ENCODE data around the gene ATG16L1.

Gene ATG16L1

DNA sequence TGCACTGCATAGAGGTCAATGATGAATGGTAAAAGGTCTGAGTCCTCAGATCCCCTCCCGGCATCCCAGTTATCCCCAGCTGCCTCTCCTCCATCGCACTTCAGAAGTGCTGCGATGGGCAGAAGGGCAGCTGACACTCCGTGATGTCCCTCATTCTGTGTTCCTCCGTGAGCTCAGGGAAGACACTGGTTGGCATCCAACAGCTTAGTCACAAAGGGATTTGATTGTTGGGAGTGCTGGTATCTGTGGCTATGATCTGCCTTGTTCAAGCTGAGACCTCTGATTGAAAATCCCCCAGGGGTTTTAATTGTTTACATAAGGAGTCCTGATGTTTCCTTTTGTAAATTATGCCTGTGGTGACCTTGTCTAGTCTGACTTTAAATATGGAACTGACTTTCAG lies 37.2 kb downstream of the ATG16L1 start:
- peak overlapping the region; percentile 27 for H3K27ac ChIP-seq
- TF ChIP-seq ZFX (IDR thresholded peaks at IDR 0.05) (no peak), CTCF (conservative IDR thresholded peaks at IDR 0.05) (no peak)

DNA sequence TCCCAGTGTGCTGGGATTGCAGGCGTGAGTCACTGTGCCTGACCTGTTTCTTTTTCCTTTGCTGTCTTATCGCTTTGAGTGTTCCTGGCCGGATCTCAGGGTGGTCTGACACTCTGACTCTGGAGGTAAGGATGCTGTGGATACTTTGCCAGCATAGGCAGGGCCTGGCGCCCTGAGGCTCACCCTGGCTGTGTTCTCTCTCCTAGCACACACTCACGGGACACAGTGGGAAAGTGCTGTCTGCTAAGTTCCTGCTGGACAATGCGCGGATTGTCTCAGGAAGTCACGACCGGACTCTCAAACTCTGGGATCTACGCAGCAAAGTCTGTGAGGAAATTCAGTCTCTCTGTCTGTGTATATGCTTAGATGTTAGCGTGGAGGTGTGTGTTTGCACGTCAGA lies 38.2 kb downstream of the ATG16L1 start:
- H3K27ac ChIP-seq, result peak overlapping the region; percentile 66
- TF ChIP-seq ZFX (IDR thresholded peaks at IDR 0.05) (no peak), CTCF (conservative IDR thresholded peaks at IDR 0.05) (no peak)

DNA sequence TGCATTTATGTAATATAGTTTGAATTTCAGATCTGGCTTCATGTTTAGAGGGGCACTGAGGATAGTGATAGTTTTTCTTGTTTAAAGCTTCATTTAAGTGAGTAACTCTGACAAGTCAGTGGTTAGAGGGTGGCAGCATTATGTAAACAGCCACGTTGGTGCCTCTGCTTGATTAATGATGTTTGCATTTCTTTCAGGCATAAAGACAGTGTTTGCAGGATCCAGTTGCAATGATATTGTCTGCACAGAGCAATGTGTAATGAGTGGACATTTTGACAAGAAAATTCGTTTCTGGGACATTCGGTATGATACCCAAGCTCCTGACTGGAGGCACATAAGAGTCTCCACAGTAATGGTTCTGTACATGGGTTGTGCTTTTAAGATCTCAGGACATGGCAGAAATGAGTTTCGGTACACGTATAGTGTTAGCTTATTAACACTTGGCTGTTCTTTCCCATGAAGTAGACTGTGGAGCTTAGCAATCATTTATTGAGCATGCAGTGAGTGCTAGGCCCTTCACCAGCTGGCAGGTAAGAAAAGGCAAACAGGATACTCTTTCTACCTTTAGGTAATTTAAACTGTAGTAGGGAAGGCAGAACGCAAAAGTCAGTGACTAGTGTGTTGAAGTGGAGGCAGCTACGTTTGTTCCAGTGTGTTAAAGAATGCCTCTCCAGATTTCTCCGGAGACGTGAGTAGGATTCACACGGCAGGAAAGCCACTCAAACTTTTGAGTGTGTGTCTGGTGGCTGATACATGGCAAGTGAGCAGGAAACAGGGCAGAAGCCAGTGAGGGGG lies 38.8 kb downstream of the ATG16L1 start:
- TF ChIP-seq ZFX (IDR thresholded peaks at IDR 0.05), result no peak
- TF ChIP-seq CTCF (conservative IDR thresholded peaks at IDR 0.05), result no peak
- peak overlapping the region; percentile 66 for H3K27ac ChIP-seq

- H3K27ac ChIP-seq, result no peak overlapping the region
- TF ChIP-seq CTCF (conservative IDR thresholded peaks at IDR 0.05) (no peak), ZFX (IDR thresholded peaks at IDR 0.05) (no peak)
Measured at GRCh38 chr2:233295891-233296290, 44.4 kb downstream of the ATG16L1 start.

DNA sequence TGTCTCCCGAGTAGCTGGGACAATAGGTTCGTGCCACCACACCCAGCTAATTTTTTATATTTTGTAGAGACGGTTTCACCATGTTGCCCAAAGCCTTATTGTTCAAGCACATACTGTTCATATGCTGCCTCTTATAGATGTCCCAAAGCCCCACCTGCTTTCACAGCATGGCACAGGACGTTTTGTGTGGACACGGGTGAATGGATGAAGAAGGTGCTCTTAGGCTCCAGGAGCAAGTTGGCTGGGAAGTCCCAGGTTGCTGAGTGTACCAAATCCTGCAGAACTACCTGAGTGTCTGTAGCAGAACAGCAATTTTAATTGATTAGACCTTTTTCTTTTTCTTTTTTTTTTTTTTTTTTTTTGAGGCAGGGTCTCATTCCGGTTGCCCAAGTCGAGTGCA lies 45.6 kb downstream of the ATG16L1 start:
- no peak for TF ChIP-seq CTCF (conservative IDR thresholded peaks at IDR 0.05)
- TF ChIP-seq ZFX (IDR thresholded peaks at IDR 0.05), result no peak
- H3K27ac ChIP-seq, result no peak overlapping the region

- H3K27ac ChIP-seq, result no peak overlapping the region
- no peak for TF ChIP-seq CTCF (conservative IDR thresholded peaks at IDR 0.05)
- no peak for TF ChIP-seq ZFX (IDR thresholded peaks at IDR 0.05)
Measured at GRCh38 chr2:233300401-233300800, 48.9 kb downstream of the ATG16L1 start.

DNA sequence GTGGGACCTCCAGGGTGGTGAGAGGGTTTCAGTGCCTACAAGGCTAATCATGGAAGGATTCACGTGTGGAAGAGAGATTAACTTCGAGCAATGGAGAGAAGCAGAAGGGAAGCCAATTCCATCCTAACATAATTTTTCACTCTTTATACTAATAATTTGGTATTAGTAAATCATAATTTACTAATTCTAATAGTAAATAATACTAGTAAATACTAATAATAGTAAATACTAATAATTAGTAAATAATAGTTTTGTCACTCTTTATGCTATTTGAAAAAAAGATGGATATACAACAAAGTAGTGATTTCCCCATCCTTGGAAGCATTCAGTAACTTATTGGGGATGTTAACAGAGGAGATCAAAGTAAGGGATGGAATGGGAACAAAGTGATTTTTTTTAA lies 49.8 kb downstream of the ATG16L1 start:
- no peak overlapping the region for H3K27ac ChIP-seq
- TF ChIP-seq CTCF (conservative IDR thresholded peaks at IDR 0.05) (no peak), ZFX (IDR thresholded peaks at IDR 0.05) (no peak)

Data from C4-2B (cell line).